ENCODE data around the gene OR2M7. TPM values are rescaled to one million over a fixed set of nuclear protein-coding genes. Genes with fewer than 3 reads are reported as not detected.
"Not testable (repeated sequence)": the region's sequence is repeated elsewhere in the genome, so short reads cannot be mapped to it uniquely, and the experiment has no call there.

OR2M7 gene, protein sequence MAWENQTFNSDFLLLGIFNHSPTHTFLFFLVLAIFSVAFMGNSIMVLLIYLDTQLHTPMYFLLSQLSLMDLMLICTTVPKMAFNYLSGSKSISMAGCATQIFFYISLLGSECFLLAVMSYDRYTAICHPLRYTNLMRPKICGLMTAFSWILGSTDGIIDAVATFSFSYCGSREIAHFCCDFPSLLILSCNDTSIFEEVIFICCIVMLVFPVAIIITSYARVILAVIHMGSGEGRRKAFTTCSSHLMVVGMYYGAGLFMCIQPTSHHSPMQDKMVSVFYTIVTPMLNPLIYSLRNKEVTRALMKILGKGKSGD
- total RNA-seq = not detected

DNA sequence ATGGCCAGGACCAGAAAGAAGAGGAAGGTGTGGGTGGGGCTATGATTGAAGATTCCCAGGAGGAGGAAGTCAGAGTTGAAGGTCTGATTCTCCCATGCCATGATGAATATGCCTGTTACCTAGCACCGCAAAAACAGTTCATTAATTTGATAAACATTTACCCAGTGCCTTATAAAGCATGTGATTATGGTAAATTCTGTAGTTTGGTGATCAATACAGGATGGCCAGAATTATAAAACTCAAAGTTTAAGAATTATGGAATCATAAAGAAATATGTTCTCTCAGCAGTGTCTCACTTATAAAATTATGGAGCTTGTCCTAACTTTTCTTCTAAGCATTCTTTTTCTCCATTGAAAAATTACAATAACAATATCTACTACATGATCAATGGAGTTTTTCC, at the start of gene OR2M7:
OR2M7 (minus strand) TSS at position 101 of the 400 bp plus-strand sequence; CDS start at position 101, 0 bp downstream.
- DNase-seq (no peak), ATAC-seq (no peak)
- Mint-ChIP-seq H3K36me3 (ENCODE audit: insufficient read depth) (no peaks in the 10 kb centered on the region), H3K4me3 (no peak within 1 kb of the TSS), H3K27me3 (ENCODE audit: low read depth) (no peaks in the 10 kb centered on the region), H3K4me1 (ENCODE audit: low read depth) (no peaks in the 10 kb centered on the region), H3K9me3 (no peaks in the 10 kb centered on the region)

DNA sequence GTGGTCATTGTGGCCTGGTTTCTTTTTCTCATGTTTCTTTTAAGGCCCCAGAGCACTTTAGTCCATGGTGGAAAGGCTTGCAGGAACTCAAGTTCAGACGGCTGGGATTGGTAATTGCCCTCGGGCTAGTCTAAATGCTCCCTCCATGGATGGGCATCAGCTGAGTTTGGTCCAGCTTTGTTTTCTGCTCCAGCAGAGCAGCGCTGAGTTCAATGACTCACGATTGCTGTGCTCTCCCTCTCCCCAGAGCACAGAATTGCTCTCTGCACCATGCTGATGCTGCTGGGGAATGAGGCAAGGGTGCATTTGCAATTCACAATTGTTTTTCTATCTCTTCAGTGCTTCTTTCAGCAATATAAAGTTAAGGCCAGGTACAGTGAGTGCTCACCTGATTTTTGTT, 49.4 kb upstream of the OR2M7 start:
- peaks cover 12% of the 10 kb centered on the region for H3K4me1 Mint-ChIP-seq (ENCODE audit: low read depth)
- no peak for DNase-seq
- peaks cover 1% of the 10 kb centered on the region for H3K27me3 Mint-ChIP-seq (ENCODE audit: low read depth)
- H3K36me3 Mint-ChIP-seq (ENCODE audit: insufficient read depth) = no peaks in the 10 kb centered on the region
- no peak overlapping the region for H3K4me3 Mint-ChIP-seq
- ATAC-seq = no peak
- H3K9me3 Mint-ChIP-seq = no peaks in the 10 kb centered on the region

DNA sequence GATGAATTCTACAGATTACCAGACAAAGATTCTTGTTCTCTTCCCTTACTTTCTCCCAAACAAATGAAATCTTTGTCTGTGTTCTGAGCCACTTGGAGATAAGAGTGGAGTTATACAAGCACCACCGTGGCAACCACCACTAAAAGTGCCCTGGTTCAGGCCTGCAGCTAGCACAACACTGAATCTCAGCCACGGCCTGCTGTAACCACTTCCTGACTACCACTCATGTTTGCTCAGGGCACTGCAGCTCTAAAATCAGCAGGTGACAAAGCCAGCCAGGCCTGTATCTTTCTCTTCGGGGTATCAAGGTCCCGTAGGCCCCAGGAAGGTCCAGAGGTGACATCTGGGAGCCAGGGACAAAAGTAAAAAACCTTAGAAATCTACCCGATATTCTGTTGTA, 48.0 kb upstream of the OR2M7 start:
- ATAC-seq (no peak), DNase-seq (no peak)
- Mint-ChIP-seq H3K9me3 (no peaks in the 10 kb centered on the region), H3K27me3 (ENCODE audit: low read depth) (peaks cover 1% of the 10 kb centered on the region), H3K4me3 (no peak overlapping the region), H3K4me1 (ENCODE audit: low read depth) (peaks cover 12% of the 10 kb centered on the region), H3K36me3 (ENCODE audit: insufficient read depth) (no peaks in the 10 kb centered on the region)

DNA sequence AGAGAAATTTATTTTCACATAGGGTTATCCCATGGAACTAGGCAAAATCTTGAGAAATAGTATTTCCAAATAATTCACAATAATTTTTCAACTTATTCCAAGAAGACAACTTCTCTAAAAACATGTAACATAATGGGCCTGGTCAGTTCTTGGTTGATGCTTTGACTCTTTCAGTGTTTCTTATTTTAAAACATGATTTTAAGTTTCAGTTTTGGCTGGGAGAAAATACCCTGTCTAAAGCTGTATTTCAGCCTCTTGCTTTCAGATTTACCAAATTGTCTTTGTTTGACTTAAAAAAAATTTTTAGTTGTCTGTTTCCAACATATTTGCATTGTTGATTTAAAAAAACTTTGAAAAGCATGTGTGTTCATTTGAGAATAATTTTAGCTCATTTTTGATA, 42.2 kb upstream of the OR2M7 start:
- no peak for ATAC-seq
- Mint-ChIP-seq H3K9me3 (no peaks in the 10 kb centered on the region), H3K27me3 (ENCODE audit: low read depth) (peaks cover 12% of the 10 kb centered on the region), H3K4me3 (no peak overlapping the region), H3K4me1 (ENCODE audit: low read depth) (no peaks in the 10 kb centered on the region), H3K36me3 (ENCODE audit: insufficient read depth) (no peaks in the 10 kb centered on the region)
- no peak for DNase-seq

DNA sequence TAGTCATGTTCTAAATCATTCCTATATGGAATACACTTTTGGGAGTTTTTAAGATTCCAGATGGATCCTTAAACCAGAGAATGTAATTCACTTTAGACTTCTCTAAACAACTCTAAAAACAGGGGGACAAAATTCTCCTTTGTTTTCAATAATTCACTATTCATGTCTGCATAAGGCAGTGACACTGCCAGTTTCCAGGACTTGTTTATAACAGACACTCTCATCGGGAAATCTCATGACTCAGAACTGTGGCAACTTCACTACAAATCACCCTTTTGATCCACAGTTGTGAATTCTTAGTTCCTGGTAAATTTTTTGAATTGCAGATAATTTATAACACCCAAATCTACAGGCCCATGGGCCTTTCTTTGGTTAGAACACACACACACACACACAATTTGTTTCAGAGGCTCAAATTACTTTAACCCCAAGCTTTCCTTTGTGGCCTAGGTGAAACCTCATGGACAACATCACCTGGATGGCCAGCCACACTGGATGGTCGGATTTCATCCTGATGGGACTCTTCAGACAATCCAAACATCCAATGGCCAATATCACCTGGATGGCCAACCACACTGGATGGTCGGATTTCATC, 36.9 kb upstream of the OR2M7 start, which contains the start of gene OR2T4:
OR2T4 (plus strand) TSS at position 545 of the 595 bp plus-strand sequence; CDS start at position 545, 0 bp downstream.
- Mint-ChIP-seq H3K36me3 (ENCODE audit: insufficient read depth) (no peaks in the 10 kb centered on the region), H3K4me3 (no peak within 1 kb of the TSS)

DNA sequence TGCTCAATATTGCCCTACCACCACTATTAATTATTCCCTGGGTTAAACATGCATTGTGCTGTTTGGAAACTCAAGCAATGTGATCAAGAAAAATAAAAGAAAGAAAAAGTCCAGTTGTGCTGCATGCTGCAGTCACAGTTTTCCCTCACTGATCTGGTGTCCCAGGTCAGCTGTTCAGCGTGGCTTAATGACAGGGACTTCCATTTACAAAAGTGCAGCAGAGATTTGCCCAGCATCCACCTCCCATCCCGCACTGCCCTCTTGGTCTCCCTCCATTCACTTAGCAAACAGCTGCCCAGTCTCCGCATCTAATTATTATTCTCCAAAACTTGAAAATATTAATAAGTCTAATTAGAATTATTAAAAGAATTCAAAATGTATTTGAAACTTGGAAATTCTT, 35.0 kb upstream of the OR2M7 start:
- DNase-seq (no peak), ATAC-seq (no peak)
- Mint-ChIP-seq H3K9me3 (no peaks in the 10 kb centered on the region), H3K36me3 (ENCODE audit: insufficient read depth) (no peaks in the 10 kb centered on the region), H3K27me3 (ENCODE audit: low read depth) (peaks cover 8% of the 10 kb centered on the region), H3K4me3 (no peak overlapping the region), H3K4me1 (ENCODE audit: low read depth) (no peaks in the 10 kb centered on the region)

More for the DNA sequence above, 36.9 kb upstream of the OR2M7 start, which contains the start of gene OR2T4:
- DNase-seq (no peak), ATAC-seq (no peak)
- Mint-ChIP-seq H3K27me3 (ENCODE audit: low read depth) (peaks cover 11% of the 10 kb centered on the region), H3K4me1 (ENCODE audit: low read depth) (no peaks in the 10 kb centered on the region), H3K9me3 (no peaks in the 10 kb centered on the region)

DNA sequence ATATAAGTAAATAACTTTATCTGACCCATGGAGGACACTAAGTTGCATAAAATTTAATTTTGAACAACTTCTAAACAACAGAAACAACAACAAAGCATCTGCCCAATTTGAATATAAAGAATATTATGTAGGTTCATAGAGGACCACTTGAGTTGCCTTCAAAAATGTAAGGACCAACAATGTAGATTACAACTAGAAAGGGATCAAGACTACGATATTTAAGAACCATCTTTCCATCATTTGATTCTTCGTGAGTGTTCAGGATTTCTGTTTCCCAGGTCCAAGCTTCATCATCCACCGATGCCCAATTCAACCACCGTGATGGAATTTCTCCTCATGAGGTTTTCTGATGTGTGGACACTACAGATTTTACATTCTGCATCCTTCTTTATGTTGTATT, 24.1 kb upstream of the OR2M7 start, which contains the start of gene OR14C36:
OR14C36 (plus strand) TSS at position 301 of the 400 bp plus-strand sequence; CDS start at position 301, 0 bp downstream.
- Mint-ChIP-seq H3K4me3 (no peak within 1 kb of the TSS), H3K27me3 (ENCODE audit: low read depth) (peaks cover 13% of the 10 kb centered on the region), H3K36me3 (ENCODE audit: insufficient read depth) (no peaks in the 10 kb centered on the region), H3K4me1 (ENCODE audit: low read depth) (no peaks in the 10 kb centered on the region), H3K9me3 (no peaks in the 10 kb centered on the region)
- no peak for ATAC-seq
- DNase-seq = no peak

DNA sequence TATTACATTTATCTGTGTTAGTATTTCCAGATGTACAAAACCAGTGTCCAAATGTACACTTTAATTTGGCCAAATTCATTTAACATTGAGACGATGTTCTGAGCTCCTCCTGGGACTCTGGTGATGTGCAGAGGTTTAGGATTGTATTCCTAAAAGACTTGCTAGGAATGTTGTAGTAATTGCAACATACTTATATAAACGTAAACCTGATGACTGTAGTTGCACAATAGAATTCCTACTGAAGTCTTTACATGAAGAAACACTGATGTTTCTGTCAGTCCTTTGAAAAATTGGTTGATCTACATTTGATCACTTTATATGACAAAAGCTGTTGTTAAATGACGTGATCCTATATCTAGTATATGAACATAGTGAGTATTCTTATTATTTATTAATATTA, 19.1 kb upstream of the OR2M7 start:
- ATAC-seq (no peak), DNase-seq (no peak)
- Mint-ChIP-seq H3K4me1 (ENCODE audit: low read depth) (no peaks in the 10 kb centered on the region), H3K36me3 (ENCODE audit: insufficient read depth) (no peaks in the 10 kb centered on the region), H3K27me3 (ENCODE audit: low read depth) (no peaks in the 10 kb centered on the region), H3K4me3 (no peak overlapping the region), H3K9me3 (no peaks in the 10 kb centered on the region)

DNA sequence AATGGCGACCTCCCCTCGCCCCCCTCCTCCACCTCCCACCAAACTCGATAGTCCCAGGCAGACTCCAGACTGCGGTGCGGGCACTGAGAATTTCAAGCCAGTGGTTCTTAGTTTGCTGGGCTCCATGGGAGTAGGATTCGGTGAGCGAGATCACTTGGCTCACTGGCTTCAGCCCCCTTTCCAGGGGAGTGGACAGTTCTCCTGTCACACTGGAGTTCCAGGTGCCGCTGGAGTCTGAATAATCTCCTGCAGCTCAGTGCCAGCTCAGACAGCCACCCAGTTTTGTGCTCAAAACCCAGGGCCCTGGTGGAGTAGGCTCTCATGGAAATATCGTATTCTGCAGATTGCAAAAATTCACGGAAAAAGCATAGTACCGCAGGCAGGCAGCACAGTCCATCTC, 7.6 kb downstream of the OR2M7 start:
- Mint-ChIP-seq H3K36me3 (ENCODE audit: insufficient read depth) (no peaks in the 10 kb centered on the region), H3K4me1 (ENCODE audit: low read depth) (no peaks in the 10 kb centered on the region), H3K4me3 (no peak overlapping the region), H3K9me3 (peaks cover 28% of the 10 kb centered on the region), H3K27me3 (ENCODE audit: low read depth) (peaks cover 17% of the 10 kb centered on the region)
- DNase-seq (no peak), ATAC-seq (no peak)

DNA sequence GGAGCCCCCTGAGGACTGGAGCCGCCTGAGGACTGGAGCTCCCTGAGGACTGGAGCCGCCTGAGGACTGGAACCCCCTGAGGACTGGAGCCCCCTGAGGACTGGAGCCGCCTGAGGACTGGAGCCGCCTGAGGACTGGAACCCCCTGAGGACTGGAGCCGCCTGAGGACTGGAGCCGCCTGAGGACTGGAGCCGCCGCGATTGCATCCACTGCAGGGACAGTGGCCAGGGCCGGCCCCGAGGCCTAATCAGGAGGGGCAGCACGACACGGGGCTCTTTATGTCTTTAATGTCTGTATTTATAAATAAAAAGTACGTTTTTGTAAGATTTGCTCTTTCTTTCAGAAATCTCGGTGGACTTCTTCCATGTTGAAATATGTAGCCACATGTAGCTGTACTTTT, 17.6 kb downstream of the OR2M7 start:
- not testable (repeated sequence) for ATAC-seq; H3K9me3 Mint-ChIP-seq; DNase-seq; H3K27me3 Mint-ChIP-seq (ENCODE audit: low read depth); H3K36me3 Mint-ChIP-seq (ENCODE audit: insufficient read depth); H3K4me1 Mint-ChIP-seq (ENCODE audit: low read depth); H3K4me3 Mint-ChIP-seq

DNA sequence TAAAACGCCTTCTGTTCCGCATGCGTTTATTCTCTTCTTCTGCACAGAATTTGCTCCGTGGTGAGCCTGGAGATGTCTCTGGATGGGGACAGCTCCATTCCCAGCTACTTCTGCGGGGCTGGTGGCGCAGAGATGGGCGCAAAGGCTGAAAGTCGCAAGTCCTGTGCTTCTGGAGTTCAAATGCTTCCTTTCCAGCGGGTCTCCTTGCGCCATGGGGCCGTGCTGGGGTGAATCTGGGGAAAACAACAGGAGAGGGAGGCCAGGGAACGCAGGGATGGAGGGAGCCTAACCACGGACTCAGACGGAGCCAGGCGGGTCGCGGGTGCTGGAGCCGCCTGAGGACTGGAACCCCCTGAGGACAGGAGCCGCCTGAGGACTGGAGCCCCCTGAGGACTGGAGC, 18.3 kb downstream of the OR2M7 start:
- DNase-seq (no peak), ATAC-seq (no peak)
- H3K4me3 Mint-ChIP-seq = no peak overlapping the region
- no peaks in the 10 kb centered on the region for H3K4me1 Mint-ChIP-seq (ENCODE audit: low read depth)
- H3K36me3 Mint-ChIP-seq (ENCODE audit: insufficient read depth) = no peaks in the 10 kb centered on the region
- no peaks in the 10 kb centered on the region for H3K9me3 Mint-ChIP-seq
- no peaks in the 10 kb centered on the region for H3K27me3 Mint-ChIP-seq (ENCODE audit: low read depth)

DNA sequence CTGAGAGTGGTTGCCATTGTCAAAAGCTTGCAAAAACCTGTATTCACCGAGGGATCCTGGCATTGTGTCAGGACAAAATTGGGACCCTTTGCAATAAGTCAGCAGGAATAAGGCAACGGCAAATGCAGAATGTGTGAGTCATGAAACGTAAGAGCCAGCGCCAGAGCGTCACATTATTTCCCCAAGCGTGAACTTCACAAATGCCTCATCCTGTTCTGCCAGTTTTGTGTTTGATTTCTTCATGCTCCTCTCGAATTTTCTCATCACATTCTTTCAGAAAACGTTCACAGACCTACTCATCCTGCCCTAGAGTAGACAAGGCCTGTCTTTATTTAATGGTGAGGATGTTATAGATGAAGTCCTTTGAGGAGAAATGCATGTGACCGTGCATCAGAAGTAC, 18.7 kb downstream of the OR2M7 start:
- H3K4me3 Mint-ChIP-seq; H3K36me3 Mint-ChIP-seq (ENCODE audit: insufficient read depth); H3K27me3 Mint-ChIP-seq (ENCODE audit: low read depth); ATAC-seq; H3K9me3 Mint-ChIP-seq; H3K4me1 Mint-ChIP-seq (ENCODE audit: low read depth); DNase-seq: not testable (repeated sequence)

DNA sequence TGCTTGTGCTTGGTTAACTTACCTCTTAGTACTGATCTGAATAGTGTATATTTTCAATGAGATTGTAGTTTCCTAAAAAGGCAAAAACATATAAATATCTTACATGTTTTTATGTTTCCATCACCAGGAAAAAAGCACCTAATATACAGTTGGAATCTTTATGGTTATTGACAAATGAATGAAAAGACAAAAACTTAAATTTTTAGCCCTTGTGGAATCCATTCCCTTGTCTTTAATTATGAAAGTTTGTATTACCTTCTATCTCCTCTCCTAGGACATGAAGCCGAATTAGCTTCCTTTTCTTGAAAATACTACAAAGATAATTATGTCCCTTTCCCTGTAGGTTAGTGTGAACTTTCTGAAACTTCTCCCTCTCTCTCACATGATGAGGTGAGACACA, 21.0 kb downstream of the OR2M7 start, which contains the start of gene OR2T12:
OR2T12 (minus strand) TSS at position 101 of the 400 bp plus-strand sequence. CDS start 7,846 bp downstream, outside the sequence.
- ATAC-seq (no peak), DNase-seq (no peak)
- no peak within 1 kb of the TSS for H3K4me3 Mint-ChIP-seq
- no peaks in the 10 kb centered on the region for H3K27me3 Mint-ChIP-seq (ENCODE audit: low read depth)
- H3K36me3 Mint-ChIP-seq (ENCODE audit: insufficient read depth) = no peaks in the 10 kb centered on the region
- no peaks in the 10 kb centered on the region for H3K4me1 Mint-ChIP-seq (ENCODE audit: low read depth)
- H3K9me3 Mint-ChIP-seq = no peaks in the 10 kb centered on the region

DNA sequence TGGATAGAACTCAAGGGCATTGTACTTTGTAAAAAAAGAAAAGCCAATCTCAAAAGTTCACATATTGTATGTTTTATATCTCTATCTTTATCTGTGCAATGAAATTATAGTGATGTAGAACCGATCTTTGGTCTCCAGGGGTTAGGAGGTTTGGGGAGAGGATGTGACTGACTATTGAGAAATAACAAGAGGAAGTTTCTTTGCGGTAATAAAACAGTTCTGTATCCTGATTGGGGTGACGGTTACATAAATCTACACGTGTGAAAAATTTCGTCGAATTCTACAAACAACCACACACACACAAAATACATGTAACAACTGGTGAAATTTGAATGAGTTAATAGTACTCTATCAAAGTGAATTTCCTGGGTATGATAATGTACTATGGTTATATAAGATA, 36.0 kb downstream of the OR2M7 start:
- Mint-ChIP-seq H3K36me3 (ENCODE audit: insufficient read depth) (no peaks in the 10 kb centered on the region), H3K9me3 (peaks cover 3% of the 10 kb centered on the region), H3K4me3 (no peak overlapping the region), H3K4me1 (ENCODE audit: low read depth) (no peaks in the 10 kb centered on the region), H3K27me3 (ENCODE audit: low read depth) (peaks cover 3% of the 10 kb centered on the region)
- DNase-seq = no peak
- ATAC-seq = no peak

DNA sequence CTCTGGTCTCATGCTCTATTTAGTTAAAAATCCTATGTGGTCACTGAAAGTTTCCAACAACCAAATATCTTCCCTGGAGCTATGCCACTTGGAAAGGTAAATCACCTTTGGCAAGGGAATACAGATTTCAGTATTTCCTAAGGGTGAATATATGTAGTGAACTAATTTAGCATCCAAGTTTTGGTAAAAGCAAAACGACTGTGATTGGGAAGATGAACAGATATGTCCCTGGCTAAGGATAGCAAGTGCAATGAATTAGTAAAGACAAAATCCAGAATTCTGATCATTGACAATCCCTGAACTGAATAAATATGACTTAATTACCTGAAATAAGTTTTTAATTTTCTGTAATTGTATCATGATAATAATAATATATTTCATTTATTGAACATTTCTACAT, 46.5 kb downstream of the OR2M7 start, which contains the start of gene OR2T33:
OR2T33 (minus strand) TSS at position 101 of the 400 bp plus-strand sequence. CDS start 4,162 bp downstream, outside the sequence.
- Mint-ChIP-seq H3K4me1 (ENCODE audit: low read depth) (no peaks in the 10 kb centered on the region), H3K27me3 (ENCODE audit: low read depth) (peaks cover 2% of the 10 kb centered on the region)
- no peak for ATAC-seq

More for the DNA sequence above, 46.5 kb downstream of the OR2M7 start, which contains the start of gene OR2T33:
- H3K4me3 Mint-ChIP-seq = no peak within 1 kb of the TSS
- H3K9me3 Mint-ChIP-seq = no peaks in the 10 kb centered on the region
- no peak for DNase-seq
- no peaks in the 10 kb centered on the region for H3K36me3 Mint-ChIP-seq (ENCODE audit: insufficient read depth)

Data from activated T-cell treated with anti-CD3 and anti-CD28 coated beads, Interleukin-2, amount 50 U/mL, for 4 hours (primary cell).